Activated CD8-positive, alpha-beta memory T cell treated with anti-CD3 and anti-CD28 coated beads for 48 hours (primary cell): ENCODE data around the gene ADGRB3.
"Not testable (repeated sequence)": the region's sequence is repeated elsewhere in the genome, so short reads cannot be mapped to it uniquely, and the experiment has no call there.

ENCODE experiments used
- DNase-seq, 3 experiments: peaks; one replicate each; pipeline ENCODE4 v3.0.0-alpha.2; 2020; ENCODE audit warnings: low read depth in 2 of 3, low spot score in 2 of 3

The ADGRB3 gene

GRCh38 chr6:68912805-68913204, 277.7 kb downstream of the ADGRB3 start:
- DNase-seq: not testable (repeated sequence)

- no peak for DNase-seq
Measured at GRCh38 chr6:68915586-68915985, 280.5 kb downstream of the ADGRB3 start.

DNA sequence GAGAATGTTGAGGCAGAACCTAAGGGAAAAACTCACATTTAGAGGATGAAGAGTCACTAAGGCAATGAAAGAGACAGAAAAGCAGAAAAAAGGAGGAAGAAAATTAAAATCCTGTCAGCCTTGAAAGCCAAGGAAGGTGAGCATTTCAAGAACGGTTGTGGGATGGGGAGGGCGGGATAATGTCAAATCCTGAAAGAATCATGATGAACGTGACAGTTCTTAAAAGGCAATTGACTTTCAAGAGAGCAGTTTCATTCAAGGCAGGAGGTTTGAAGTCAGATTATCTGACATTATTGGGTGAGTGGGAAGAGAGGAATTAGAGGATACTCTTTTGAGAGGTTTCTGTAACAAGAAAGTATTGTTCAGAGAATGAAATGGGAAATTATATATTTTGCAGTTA, 284.5 kb downstream of the ADGRB3 start:
- DNase-seq: no peak

- DNase-seq: no peak
Measured at GRCh38 chr6:68941345-68941744, 306.3 kb downstream of the ADGRB3 start.

DNA sequence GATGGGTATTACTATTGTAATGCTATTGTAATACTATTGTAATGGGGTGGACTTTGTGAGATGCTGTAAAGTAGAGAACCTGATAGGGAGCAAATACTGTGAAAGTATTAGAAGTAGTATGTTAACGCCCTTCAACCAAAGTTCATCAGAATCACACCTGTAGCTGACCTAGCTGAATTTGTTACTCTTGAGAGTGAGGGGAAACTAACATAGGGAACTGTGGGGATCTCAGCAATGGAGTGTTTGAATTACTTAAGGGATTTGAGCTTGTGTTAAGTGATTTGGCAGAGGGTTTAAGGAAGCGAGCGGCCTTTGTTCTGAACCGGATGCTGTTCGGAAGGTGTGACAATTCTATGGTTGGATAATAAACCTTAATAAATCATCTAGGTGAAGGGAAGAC, 312.6 kb downstream of the ADGRB3 start:
- DNase-seq: no peak

DNA sequence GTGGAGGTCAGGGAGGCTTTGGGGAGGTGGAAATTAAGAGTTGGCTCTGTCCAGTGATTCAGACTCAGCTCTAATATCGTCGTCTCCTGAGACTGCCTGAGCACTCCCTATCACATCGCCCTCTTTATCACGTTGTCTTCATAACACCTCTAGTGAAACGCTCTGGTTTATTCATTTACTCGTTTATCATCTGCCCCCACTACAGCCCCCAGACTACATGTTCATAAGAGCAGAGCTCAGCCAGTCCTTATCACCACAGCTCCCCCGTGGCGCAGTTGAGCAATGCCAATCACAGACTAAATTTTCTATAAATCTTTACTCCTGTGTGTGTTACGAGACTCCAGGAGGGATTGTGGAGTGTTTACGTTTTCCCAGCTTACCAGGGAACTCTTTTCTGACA, 316.2 kb downstream of the ADGRB3 start:
- DNase-seq: no peak

DNA sequence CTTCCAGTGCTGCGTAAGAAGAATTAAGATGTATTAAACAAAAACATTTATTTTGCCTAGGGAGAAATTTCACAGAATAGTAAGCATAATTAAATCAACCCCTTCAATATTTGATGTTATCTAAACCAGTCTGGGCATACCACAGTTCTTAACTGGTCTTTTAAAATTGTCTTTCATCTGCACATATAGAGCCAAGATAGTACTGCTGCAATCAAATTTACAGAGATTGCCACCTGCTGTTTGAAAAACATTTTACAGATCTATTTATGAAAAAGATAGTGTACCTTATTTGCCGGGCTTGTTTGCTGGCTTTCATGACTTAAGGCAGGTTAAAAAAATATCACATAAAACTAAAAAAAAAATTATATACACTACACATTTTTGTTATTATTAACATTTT, 323.2 kb downstream of the ADGRB3 start:
- no peak for DNase-seq

DNA sequence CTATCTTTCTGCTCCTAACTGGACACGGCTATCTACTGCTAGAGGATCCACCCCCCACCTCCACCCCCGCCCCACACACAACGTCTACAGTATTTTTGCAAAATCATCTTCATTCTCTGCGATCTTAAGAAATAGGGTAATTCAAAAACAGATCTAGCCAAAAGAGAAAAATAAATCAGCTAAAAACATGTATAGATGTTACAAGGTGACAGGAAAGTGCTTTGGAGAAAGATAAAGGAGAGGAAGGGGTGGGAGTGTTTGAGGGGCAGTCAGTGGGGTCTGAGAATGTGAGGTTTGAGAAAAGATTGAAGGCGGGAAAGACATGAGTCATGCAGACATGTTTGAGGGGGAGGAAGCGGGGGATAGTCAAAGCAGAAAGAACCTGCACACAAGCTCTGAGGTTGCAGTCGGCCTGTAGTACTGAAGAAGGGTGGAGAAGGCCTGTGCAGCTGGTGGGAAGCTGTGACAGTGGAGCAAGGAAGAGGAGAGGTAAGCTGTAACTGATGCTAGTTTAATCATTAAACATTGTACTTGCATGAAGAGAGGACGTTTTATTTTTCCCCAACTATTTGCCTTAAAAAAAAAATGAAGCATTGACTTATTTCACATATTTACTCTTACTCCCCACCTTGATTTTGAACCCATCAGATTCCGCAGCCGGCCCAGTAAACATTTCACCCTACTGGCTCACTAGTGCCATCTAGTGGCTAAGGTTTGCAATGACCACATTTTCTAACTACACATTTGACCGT, 332.6 kb downstream of the ADGRB3 start:
- DNase-seq: peak in 1 of 3 experiments; percentile 16

GRCh38 chr6:68968301-68968649, 333.2 kb downstream of the ADGRB3 start:
- no peak for DNase-seq

- DNase-seq: no peak
Measured at GRCh38 chr6:68973066-68973465, 338.0 kb downstream of the ADGRB3 start.

- DNase-seq: no peak
Measured at GRCh38 chr6:68975064-68975463, 340.0 kb downstream of the ADGRB3 start.

GRCh38 chr6:68975816-68976215, 340.7 kb downstream of the ADGRB3 start:
- no peak for DNase-seq

DNA sequence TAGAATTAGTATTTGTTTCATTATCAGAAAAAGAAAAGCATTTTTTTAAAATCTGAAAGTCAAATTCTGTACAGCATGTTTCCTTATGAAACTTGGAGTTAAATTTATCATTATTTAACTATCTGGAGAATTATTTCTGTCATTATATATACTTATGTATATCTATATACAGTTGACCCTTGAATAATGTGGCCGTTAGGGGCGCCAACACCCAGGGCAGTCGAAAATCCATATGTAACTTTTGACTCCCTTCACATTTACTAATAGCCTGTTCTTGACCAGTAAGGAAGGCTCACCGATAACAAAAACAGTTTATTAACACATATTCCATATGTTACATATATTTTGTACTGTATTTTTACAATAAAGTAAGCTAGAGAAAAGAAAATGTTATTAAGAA, 341.2 kb downstream of the ADGRB3 start:
- DNase-seq: no peak

GRCh38 chr6:68978411-68978810, 343.3 kb downstream of the ADGRB3 start:
- no peak for DNase-seq

GRCh38 chr6:68981668-68982067, 346.6 kb downstream of the ADGRB3 start:
- DNase-seq: not testable (repeated sequence)

- no peak for DNase-seq
Measured at GRCh38 chr6:68988698-68989097, 353.6 kb downstream of the ADGRB3 start.

- no peak for DNase-seq
Measured at GRCh38 chr6:68990317-68990716, 355.2 kb downstream of the ADGRB3 start.

DNA sequence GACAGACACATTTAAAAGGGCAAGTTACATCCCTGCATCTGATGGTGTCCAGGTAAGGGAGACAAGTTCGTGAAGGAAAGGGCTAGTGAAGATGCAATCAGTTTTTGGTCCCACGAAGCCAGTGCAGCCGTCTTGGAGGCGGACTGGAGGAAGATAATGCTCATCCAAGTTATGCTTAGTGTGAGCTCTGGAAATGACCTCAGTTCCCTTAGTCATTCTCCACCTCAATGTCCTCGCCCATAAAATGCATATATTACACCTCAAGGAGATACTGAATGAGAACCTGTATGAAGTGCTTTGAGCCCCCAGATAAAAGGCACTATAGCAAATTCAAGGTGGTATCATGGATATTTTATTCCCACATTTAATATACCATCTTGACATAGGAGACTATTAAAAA, 358.8 kb downstream of the ADGRB3 start:
- no peak for DNase-seq

- DNase-seq: no peak
Measured at GRCh38 chr6:68994521-68994920, 359.4 kb downstream of the ADGRB3 start.

DNA sequence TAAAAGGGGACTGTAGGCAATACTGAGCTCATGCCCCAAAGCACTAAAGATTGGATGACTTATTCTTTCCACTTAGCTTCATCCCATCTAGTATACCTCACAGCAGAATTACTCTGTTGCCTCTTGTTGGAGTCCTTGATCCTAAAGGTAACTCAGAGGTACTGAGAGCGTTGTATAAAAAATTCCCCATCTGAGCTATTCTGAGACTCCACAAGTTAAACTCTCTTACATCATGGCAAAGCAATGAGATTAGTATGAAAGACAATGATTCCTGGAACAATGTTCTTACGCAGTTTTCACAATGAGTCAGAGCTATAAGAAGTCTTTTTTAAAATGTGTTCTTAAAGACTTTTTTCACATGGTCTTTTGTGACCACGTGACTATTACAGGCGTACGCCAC, 370.1 kb downstream of the ADGRB3 start:
- DNase-seq: no peak

DNA sequence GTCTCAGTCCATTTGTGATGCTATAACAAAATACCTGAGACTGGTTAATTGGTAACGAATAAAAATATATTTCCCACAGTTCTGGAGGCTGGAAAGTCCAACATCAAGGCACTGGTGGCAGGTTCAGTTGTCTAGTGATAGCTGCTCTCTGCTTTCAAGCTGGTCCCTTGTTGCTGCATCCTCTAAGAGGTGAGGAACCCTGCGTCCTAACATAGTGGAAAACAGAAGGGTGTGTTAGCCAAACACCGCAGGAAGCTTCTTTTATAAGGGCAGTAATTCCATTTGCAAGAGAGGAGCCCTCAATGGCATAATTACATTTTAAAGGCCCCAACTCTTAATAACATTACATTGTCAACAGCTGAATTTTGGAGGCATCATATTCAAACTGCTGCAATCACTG, 372.7 kb downstream of the ADGRB3 start:
- DNase-seq: no peak

DNA sequence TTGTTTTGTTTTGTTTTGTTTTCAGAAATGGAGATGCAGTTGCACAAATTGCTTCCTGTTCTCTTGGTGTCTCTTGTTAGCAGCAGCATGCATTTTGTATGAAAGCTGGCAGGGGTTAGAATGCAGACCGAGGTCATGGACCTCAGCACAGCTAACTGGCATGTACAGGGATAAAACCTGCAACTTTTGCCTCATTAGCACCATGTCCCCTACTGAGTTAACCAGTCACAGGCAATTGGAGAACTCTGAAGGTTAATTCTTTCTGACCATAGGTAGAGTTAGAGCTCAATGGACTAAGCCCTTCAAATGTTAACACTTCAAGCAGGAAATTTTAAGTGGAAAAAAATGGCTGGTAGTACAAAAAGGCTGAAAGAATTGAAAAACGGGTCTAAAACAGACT, 377.1 kb downstream of the ADGRB3 start:
- no peak for DNase-seq

DNA sequence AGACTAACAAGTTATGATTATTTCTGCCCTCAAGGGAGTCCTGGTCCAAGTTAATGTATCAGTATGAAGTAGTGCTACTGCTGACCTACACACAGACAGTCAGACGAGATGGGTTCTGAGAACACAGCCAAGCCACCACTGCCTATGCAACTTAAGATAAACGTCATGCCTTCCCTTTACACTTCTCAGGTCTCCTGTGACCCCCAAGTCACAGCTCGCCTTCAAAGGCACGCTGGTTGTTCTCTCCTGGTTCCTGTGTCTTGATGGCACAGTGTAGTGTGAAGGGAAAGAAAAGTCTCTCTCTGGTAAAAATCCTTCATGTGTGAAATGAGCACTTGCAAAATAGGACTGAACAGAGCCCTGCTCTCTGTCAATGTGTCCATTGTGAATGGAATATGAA, 377.8 kb downstream of the ADGRB3 start:
- DNase-seq: no peak

DNA sequence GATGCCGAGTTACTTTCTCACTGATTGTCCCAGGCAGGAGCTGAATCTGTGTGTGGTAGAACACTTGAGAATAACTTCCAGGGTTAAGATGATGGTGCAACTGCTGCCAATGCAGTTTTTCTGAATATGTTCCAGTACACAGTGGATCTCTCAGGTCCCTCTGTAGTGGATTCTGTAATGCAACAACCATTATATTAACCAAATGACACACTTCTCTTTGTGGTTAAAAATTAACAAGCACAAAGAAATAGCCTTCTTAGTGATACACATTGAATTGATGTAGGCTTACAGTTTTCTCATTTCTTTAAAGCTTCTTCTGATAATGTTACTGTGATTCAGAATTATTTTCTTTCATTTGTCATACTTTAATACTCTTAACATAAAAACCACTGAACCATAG, 383.8 kb downstream of the ADGRB3 start:
- DNase-seq: no peak
